G401 (cell line): ENCODE measurements around the gene AFF1. TPM values are rescaled to one million over a fixed set of nuclear protein-coding genes. Genes with fewer than 3 reads are reported as not detected.
A peak's percentile ranks its signal among the peaks of the same experiment; 100 is the strongest.
"Not testable (repeated sequence)": the region's sequence is repeated elsewhere in the genome, so short reads cannot be mapped to it uniquely, and the experiment has no call there.

ENCODE experiments used
- DNase-seq: peaks from one replicate; pipeline ENCODE4 v3.0.0-alpha.2; 2015; ENCODE audit warnings: low spot score
- in situ Hi-C: cut with HindIII; loops from 2 replicates; pipeline ENCODE4 v1.10.0; 2016; ENCODE audit warnings: low sequenced_read_pairs, mixed read lengths
- total RNA-seq: library from RNA; depleted of rRNA; stranded (reverse); fragments of >200 nt; shearing (Covaris generic); gene quantifications from 2 replicates; pipeline ENCODE4 v1.2.3, GENCODE V29; 2014

AFF1 gene
- total RNA-seq, 1 experiment from 2014 or later, result 0.61 TPM

- DNase-seq, result no peak
- in situ Hi-C loops, result no loop called here
Observed at GRCh38 chr4:87003266-87003665, 68.5 kb downstream of the AFF1 start.

- DNase-seq, result no peak
- in situ Hi-C loops, result no loop called here
Observed at GRCh38 chr4:87005369-87005689, 70.5 kb downstream of the AFF1 start.

GRCh38 chr4:87005690-87006425, 71.0 kb downstream of the AFF1 start:
- in situ Hi-C loops, result no loop called here
- no peak for DNase-seq

- no peak for DNase-seq
- in situ Hi-C loops, result no loop called here
Observed at GRCh38 chr4:87006426-87006675, 71.5 kb downstream of the AFF1 start.

- peak; percentile 89 for DNase-seq
- in situ Hi-C loops, result no loop called here
Observed at GRCh38 chr4:87006676-87007527, 72.1 kb downstream of the AFF1 start.

- DNase-seq, result peak; percentile 76
- in situ Hi-C loops, result no loop called here
Observed at GRCh38 chr4:87007528-87008446, 73.0 kb downstream of the AFF1 start.

GRCh38 chr4:87009095-87009648, 74.4 kb downstream of the AFF1 start:
- DNase-seq, result no peak
- in situ Hi-C loops, result no loop called here

GRCh38 chr4:87010192-87010591, 75.4 kb downstream of the AFF1 start:
- DNase-seq, result no peak
- in situ Hi-C loops, result no loop called here

- DNase-seq, result no peak
- in situ Hi-C loops, result no loop called here
Observed at GRCh38 chr4:87011340-87012034, 76.7 kb downstream of the AFF1 start.

- DNase-seq, result no peak
- in situ Hi-C loops, result no loop called here
Observed at GRCh38 chr4:87012265-87012953, 77.6 kb downstream of the AFF1 start.

- in situ Hi-C loops, DNase-seq: not testable (repeated sequence)
Observed at GRCh38 chr4:87012954-87013308, 78.1 kb downstream of the AFF1 start.

GRCh38 chr4:87014284-87014782, 79.5 kb downstream of the AFF1 start:
- no peak for DNase-seq
- in situ Hi-C loops, result no loop called here

- DNase-seq, result no peak
- in situ Hi-C loops, result no loop called here
Observed at GRCh38 chr4:87015416-87015815, 80.6 kb downstream of the AFF1 start.

- DNase-seq, result no peak
- in situ Hi-C loops, result no loop called here
Observed at GRCh38 chr4:87017580-87018342, 83.0 kb downstream of the AFF1 start.

GRCh38 chr4:87018753-87019152, 83.9 kb downstream of the AFF1 start:
- in situ Hi-C loops, result no loop called here
- no peak for DNase-seq

GRCh38 chr4:87019246-87019791, 84.5 kb downstream of the AFF1 start:
- DNase-seq, result no peak
- in situ Hi-C loops, result no loop called here

- no peak for DNase-seq
- in situ Hi-C loops, result no loop called here
Observed at GRCh38 chr4:87019898-87020297, 85.1 kb downstream of the AFF1 start.
